Stimulated activated CD4-positive, alpha-beta T cell treated with anti-CD3 and anti-CD28 coated beads, Interleukin-12 subunit alpha, Interleukin-12 subunit beta, amount 100 ng/mL, for 4 hours (primary cell): ENCODE results near the gene GGCT.
"Not testable (repeated sequence)": the region's sequence is repeated elsewhere in the genome, so short reads cannot be mapped to it uniquely, and the experiment has no call there.

Experiments
- DNase-seq: peaks from one replicate; pipeline ENCODE4 v3.0.0-alpha.2; 2020

Gene GGCT, protein sequence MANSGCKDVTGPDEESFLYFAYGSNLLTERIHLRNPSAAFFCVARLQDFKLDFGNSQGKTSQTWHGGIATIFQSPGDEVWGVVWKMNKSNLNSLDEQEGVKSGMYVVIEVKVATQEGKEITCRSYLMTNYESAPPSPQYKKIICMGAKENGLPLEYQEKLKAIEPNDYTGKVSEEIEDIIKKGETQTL

GRCh38 chr7:30504301-30505173 is at the start of gene GGCT:
Gene GGCT, minus strand, starts transcription at chr7:30504829. Its CDS starts 120 bp downstream, at chr7:30504709.
- peak; percentile 94 for DNase-seq

- no peak for DNase-seq
Measured at GRCh38 chr7:30553546-30553945, 48.9 kb upstream of the GGCT start.

DNA sequence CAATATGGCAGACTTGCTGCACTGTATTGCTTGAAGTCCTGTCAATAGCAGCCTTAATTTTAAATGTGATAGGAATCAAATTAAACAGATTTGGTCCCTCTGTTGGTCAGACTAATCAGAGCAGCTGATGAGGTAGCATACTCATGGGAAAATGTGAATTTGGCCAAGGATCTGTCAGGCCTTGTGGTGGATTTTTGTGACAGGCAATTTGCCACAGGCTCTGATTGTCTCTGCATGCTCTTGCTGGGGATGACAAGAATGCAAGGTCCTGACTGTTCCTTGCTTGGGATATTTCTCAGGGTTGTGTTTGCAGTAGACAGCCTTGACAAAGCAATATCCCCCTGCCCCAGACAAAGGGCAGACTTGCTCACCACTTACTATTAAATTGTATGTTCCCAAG is 48.5 kb upstream of the GGCT start:
- DNase-seq, result no peak

- DNase-seq, result no peak
Measured at GRCh38 chr7:30552330-30552729, 47.7 kb upstream of the GGCT start.

DNA sequence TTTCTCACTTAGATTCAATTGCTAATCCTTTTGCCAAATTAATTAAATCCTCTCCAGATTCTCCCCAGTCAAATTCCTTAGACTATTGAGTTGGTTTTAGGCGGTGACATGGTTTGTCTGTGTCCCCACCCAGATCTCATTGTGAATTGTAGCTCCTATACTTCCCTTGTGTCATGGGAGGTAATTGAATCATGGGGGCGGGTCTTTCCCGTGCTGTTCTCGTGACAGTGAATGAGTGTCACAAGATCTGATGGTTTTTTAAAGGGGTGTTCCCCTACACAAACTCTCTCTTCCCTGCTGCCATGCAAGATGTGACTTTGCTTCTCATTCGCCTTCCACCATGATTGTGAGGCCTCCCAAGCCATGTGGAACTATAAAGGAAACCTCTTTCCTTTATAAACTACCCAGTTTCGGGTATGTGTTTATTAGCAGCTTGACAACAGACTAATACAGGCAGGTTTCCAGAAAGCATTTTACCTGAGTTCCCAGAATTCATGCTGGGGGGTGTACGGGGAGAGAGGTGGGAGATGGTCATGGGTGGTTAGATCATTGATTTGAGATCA is 45.4 kb upstream of the GGCT start:
- no peak for DNase-seq

DNA sequence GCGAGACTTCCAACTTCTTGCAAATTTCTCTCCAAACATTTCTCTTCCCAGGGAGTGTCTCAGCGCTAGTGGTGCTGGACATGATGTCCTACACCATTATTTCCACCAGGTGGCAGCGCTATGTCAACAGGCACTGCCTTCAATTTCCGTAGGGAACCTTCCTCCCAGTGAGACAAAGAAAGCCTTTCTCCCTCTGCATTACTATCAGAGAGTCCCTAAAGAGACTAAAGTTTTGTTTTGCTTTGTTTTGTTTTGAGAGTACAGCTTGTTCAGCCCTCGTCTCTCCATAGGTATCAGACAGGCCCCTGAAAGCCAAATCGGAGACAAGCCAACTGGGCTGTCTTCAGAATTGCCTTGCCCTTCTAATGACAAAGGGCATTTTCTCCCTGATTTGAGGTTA is 44.2 kb upstream of the GGCT start:
- DNase-seq, result peak; percentile 22

DNA sequence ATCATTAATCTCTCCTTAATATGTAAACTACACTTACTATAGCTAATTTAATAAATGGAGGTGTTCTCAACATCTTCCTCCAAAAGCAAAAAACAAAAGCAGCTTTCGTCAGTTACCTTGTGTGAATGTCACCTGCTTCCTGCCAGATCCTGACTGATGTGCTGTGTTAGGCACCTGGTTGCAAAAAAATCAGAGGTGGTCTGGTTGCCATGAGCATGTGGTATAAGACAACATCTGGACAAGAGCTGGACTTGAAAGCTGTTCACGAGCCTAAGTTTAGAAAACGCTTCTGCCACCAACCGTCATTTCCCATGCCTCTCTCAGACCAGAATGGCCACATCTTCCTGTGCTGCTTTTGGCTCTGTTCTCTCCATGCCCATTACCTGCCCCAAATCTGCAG is 42.0 kb upstream of the GGCT start:
- no peak for DNase-seq

DNA sequence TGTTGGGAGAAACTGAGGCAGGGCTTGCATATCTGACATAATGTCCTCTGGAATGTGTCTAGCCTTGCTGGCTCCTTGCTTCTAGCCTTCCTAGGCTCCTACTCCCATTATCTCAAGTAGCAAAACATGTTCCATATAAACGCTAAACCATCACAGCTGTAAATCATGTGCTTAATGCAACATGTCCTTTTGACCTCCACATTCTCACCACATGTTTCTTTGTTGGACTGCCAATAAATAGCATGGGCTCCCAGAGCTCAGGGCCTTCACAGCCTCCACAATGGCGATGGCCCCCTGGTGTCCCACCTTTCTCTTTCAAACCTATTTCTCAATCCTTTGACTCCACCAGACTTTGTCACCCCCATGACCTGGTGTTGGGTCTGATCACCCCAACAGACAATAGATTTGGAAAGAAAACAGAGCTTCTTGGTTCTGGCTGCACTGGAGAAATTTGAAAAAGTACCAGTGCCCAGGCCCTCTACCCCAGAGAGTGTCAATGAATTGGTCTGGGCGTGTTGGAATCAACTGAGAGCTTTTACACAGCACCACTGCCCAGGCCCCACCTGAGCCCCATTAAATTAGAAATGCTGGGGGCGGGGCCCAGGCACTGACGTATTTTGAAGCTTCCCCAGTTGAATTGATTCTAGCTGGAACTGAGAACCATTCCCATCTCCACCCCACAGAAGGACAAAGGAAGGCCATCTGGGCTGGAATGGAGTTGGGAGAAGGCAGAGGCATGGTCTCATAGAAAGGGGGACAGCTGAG is 41.3 kb upstream of the GGCT start:
- DNase-seq, result no peak

GRCh38 chr7:30543813-30544525 is 39.3 kb upstream of the GGCT start:
- no peak for DNase-seq

GRCh38 chr7:30543115-30543514 is 38.5 kb upstream of the GGCT start:
- DNase-seq, result not testable (repeated sequence)

DNA sequence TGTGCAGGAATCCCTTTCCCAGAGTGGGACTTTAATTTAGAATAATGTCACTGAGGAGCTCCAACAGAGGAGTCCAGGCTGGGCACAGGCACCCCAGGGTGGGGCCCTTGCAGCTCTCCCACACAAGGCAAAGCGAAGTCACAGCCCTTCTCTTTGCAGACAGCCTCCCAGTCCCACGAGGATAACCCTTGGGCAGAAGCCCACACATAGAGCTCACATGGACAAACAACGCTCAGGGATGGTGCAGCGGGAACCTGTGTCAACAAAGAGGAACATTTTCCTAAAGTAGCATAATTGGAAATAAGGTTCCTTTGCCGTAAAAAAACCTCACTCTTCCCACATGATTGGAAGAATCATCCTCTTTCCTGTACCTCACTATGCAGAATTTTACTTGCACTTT is 29.3 kb upstream of the GGCT start:
- DNase-seq, result no peak

DNA sequence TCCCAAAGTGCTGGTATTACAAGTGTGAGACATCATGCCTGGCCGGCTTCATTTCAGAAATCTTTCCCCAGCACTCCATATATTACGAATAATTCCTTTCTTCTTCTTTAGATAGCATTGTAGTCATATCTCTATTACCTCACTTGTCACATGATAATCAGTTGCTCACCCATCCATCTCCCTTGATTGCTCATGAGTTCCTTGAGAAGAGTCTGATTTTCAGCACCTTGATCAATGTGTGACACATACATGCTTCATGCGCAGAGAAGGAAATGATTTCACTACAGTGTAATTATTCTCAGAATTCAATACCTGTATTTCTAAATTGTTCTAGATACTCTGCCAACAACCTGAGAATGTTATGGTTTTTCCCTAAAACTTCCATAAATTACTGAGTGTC is 26.7 kb upstream of the GGCT start:
- no peak for DNase-seq

DNA sequence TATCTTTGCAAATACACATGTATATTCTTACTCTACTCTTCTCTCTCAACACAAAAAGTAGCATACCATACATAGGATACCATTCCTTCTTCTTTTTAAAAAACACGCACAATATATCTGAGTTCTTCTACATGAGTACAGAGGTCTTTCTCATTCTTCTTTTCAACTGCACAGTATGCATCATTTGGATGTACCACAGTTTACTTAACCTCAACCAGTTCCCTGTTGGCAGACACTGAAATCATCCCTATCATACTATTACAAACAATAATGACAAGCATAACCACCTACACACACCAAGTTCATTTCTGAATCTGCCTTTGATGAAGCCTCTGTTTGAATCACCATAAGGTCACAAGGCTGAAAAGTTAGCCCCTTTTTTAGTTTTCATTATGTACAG is 25.7 kb upstream of the GGCT start:
- DNase-seq, result no peak

GRCh38 chr7:30528779-30529178 is 24.1 kb upstream of the GGCT start:
- DNase-seq, result no peak

- DNase-seq, result not testable (repeated sequence)
Measured at GRCh38 chr7:30527297-30527696, 22.7 kb upstream of the GGCT start.

DNA sequence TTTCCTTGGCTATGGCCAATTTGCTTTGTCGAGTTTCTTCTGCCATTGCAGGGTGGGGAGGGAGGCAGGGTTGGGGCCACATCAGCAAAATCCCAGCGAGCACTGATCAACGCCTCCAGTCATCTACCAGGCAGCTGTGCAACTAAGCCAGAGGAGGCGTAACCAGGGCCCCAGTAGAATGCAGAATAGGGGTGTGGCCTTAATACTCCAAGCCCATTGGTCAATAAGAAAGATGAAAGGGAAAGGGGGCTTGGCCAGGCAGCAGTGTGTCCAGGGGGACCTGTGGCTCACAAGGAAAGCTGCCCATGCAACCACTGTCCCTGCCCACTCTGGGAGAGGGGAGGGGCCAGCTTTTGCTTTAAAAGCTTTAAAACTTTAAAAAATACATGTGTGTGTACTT is 21.5 kb upstream of the GGCT start:
- DNase-seq, result no peak

DNA sequence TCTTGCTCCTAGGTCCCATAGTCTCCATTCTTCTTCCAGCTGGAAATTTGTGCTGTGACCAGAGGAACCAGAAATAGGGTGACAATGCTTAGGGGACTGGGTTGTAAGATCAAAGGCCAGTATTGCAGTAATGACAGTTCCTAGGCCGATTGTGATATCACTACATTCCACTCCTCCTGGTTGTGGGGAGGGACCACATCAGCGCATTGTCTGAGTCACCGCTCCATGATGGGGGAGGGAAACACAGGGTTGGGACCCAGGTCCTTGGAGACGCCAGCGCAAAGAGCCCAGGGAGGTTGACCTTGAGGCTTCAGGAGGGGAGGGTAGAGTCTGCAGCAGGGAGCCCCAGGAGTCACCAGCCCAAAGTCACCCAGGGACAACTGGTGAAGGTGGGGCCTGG is 20.8 kb upstream of the GGCT start:
- no peak for DNase-seq

- DNase-seq, result no peak
Measured at GRCh38 chr7:30524545-30524944, 19.9 kb upstream of the GGCT start.

GRCh38 chr7:30523466-30523865 is 18.8 kb upstream of the GGCT start:
- no peak for DNase-seq

- DNase-seq, result no peak
Measured at GRCh38 chr7:30522159-30522558, 17.5 kb upstream of the GGCT start.

GRCh38 chr7:30521532-30521931 is 16.9 kb upstream of the GGCT start:
- DNase-seq, result no peak

- no peak for DNase-seq
Measured at GRCh38 chr7:30519122-30519521, 14.5 kb upstream of the GGCT start.

DNA sequence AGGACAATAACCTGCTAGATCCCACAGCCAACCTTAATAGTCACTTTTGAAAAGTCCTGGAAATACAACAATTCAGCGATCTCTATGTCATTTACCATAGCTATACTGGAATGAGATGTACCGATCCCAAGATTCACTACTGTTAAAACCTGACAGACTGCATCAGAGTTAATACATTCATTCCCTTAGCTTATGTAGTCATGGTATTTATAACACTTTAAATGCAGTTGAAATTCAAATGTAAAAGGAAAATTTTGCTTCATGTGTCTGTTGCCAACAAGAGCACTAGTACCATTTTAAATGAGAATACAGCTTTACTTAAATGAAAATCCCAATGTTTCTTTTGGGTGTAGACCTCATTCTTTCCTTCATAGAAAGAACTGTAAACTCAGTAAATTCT is 11.1 kb upstream of the GGCT start:
- no peak for DNase-seq
